MM.1S (cell line): ENCODE measurements around the gene GRAMD1B.

Experiments used
- DNase-seq: peaks from one replicate; pipeline ENCODE4 v3.0.0-alpha.2; 2015
- H2AFZ ChIP-seq: fragments of 300-600 bp; sonication (generic); 2 replicates; pipeline ENCODE4 v1.6.0; 2016; ENCODE audit warnings: antibody characterized with exemption, low read length
- H3F3A ChIP-seq: fragments of 300-600 bp; sonication (generic); 2 replicates; pipeline ENCODE4 v1.6.1; 2016; ENCODE audit warnings: mild to moderate bottlenecking, antibody characterized with exemption, low read length, moderate library complexity, mixed read lengths; ENCODE audit not compliant: insufficient read depth
- H3K27ac ChIP-seq: fragments of 300-600 bp; sonication (generic); 2 replicates; pipeline ENCODE4 v1.5.1; 2016; ENCODE audit warnings: mild to moderate bottlenecking, low read length
- H3K27me3 ChIP-seq: fragments of 300-600 bp; sonication (generic); replicated peaks from 2 replicates; pipeline ENCODE4 v1.6.0; 2016; ENCODE audit warnings: low read length; ENCODE audit not compliant: insufficient read depth
- H3K36me3 ChIP-seq: fragments of 300-600 bp; sonication (generic); replicated peaks from 2 replicates; pipeline ENCODE4 v1.6.1; 2016; ENCODE audit warnings: mild to moderate bottlenecking, low read length, mixed read lengths; ENCODE audit not compliant: insufficient read depth
- H3K4me1 ChIP-seq: fragments of 300-600 bp; sonication (generic); 2 replicates; pipeline ENCODE4 v1.6.1; 2016; ENCODE audit warnings: low read length, mixed read lengths
- H3K4me2 ChIP-seq: fragments of 300-600 bp; sonication (generic); 2 replicates; pipeline ENCODE4 v1.6.0; 2016; ENCODE audit warnings: low read depth, low read length
- H3K4me3 ChIP-seq: fragments of 300-600 bp; sonication (generic); 2 replicates; pipeline ENCODE4 v1.5.1; 2016; ENCODE audit warnings: low read length, mixed read lengths
- H3K79me2 ChIP-seq: fragments of 300-600 bp; sonication (generic); 2 replicates; pipeline ENCODE4 v1.6.1; 2016; ENCODE audit warnings: mixed run types, low read length, mixed read lengths
- H3K9ac ChIP-seq: fragments of 300-600 bp; sonication (generic); 2 replicates; pipeline ENCODE4 v1.6.1; 2016; ENCODE audit warnings: low read length, mixed read lengths
- H3K9me2 ChIP-seq: fragments of 300-600 bp; sonication (generic); replicated peaks from 2 replicates; pipeline ENCODE4 v1.6.1; 2016; ENCODE audit warnings: mild to moderate bottlenecking, low read length, mixed read lengths; ENCODE audit not compliant: insufficient read depth
- H3K9me3 ChIP-seq: fragments of 300-600 bp; sonication (generic); replicated peaks from 2 replicates; pipeline ENCODE4 v1.6.1; 2016; ENCODE audit warnings: mild to moderate bottlenecking, low read length, mixed read lengths; ENCODE audit not compliant: insufficient read depth
- H4K20me1 ChIP-seq: fragments of 300-600 bp; sonication (generic); 2 replicates; pipeline ENCODE4 v1.6.1; 2016; ENCODE audit warnings: mild to moderate bottlenecking, low read length, moderate library complexity, mixed read lengths; ENCODE audit not compliant: insufficient read depth
- EZH2 ChIP-seq: fragments of 300-600 bp; sonication (generic); optimal IDR thresholded peaks from 2 replicates; pipeline ENCODE3; 2017; ENCODE audit warnings: low read depth, mild to moderate bottlenecking, antibody characterized with exemption, low read length, mixed read lengths
- EZH2phosphoT487 ChIP-seq: fragments of 300-600 bp; sonication (generic); IDR thresholded peaks from 2 replicates; pipeline ENCODE4 v1.6.1; 2018; ENCODE audit warnings: antibody characterized with exemption, low read length
- TF ChIP-seq, protein P1 (sequence below): fragments of 300-600 bp; sonication (generic); IDR thresholded peaks from 2 replicates; pipeline ENCODE4 v1.5.1; 2016; ENCODE audit warnings: antibody characterized with exemption, low read length, mixed read lengths

The GRAMD1B gene

DNA sequence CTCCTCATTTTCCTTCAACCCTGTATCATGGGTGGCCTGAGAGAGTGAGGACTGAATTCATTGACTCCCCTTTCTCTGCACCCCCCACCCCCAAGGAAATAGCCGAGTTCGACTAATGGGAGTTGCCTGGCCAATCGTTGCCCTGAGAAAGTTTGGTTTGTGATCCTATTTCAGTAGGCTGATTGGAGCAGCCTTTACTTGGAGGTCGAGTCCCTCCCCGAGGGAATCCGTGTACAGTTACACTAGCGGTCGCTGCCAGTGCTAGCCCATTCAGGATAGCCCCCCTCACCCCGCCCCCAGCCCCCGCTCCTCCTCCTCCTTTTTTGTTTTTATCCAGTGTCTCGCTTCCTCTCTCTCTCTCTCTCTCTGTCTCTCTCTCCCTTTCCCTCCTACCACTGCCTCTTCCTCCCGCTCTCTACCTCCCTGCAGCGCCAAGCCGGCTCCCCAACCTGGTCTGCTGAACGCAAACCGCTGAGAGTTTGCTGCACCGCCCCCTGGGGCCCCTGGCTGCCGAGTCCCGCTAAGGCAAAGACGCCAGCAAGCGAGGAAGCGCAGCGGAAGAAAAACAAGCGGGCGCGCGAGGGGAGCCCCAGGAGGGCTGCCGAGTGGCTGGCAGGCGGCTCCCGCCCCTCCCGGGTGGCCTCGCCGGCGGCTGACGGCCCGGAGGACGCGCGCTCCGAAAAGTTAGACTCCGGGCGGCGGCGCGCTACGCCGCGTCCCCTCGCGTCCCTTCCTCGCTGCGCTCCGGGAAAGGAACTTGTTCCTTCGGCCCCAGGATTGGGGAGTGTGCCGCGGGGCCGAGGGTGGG lies at the start of gene GRAMD1B:
Gene GRAMD1B (plus strand): TSS at position 357 of the 808 bp plus-strand sequence. CDS start 524 bp downstream, outside the sequence.
- H3K79me2 ChIP-seq = no peaks in the 10 kb centered on the region
- no peak within 1 kb of the TSS for H3K9ac ChIP-seq
- peak within 1 kb of the TSS; percentile 94 for H3K4me2 ChIP-seq
- no peaks in the 10 kb centered on the region for H4K20me1 ChIP-seq
- no peaks in the 10 kb centered on the region for H3K9me2 ChIP-seq
- H3K9me3 ChIP-seq = no peaks in the 10 kb centered on the region
- no peaks in the 10 kb centered on the region for H3K4me1 ChIP-seq
- H3K36me3 ChIP-seq = no peaks in the 10 kb centered on the region
- DNase-seq = peak; percentile 73
- peak within 1 kb of the TSS; percentile 61 for H3K4me3 ChIP-seq
- no peaks in the 10 kb centered on the region for H3F3A ChIP-seq
- H3K27ac ChIP-seq = no peak within 1 kb of the TSS
- TF ChIP-seq EZH2phosphoT487 (no peak), EZH2 (no peak)
- TF ChIP-seq, protein P1, sequence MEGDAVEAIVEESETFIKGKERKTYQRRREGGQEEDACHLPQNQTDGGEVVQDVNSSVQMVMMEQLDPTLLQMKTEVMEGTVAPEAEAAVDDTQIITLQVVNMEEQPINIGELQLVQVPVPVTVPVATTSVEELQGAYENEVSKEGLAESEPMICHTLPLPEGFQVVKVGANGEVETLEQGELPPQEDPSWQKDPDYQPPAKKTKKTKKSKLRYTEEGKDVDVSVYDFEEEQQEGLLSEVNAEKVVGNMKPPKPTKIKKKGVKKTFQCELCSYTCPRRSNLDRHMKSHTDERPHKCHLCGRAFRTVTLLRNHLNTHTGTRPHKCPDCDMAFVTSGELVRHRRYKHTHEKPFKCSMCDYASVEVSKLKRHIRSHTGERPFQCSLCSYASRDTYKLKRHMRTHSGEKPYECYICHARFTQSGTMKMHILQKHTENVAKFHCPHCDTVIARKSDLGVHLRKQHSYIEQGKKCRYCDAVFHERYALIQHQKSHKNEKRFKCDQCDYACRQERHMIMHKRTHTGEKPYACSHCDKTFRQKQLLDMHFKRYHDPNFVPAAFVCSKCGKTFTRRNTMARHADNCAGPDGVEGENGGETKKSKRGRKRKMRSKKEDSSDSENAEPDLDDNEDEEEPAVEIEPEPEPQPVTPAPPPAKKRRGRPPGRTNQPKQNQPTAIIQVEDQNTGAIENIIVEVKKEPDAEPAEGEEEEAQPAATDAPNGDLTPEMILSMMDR = no peak
- peak within 1 kb of the TSS; percentile 88 for H2AFZ ChIP-seq
- peaks cover 17% of the 10 kb centered on the region for H3K27me3 ChIP-seq

DNA sequence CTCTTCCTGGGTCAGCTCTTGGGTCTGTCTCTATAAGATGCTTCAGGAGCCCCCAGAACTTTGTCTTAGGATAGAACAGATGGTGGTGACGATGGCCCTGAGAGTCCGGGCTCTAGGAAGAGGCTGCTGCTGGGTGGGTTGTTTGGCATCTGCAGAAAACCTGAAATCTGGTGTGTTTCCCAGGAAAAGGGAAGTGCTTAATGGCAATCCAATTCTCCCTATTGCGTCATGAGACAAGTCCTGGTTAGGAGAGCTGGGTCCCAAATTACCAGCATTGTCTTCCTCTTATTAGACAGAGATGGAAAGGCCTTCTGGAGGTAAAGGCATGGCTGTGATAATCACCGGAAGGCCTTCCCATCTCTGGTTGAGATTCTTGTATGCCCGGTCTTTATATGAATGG lies 48.9 kb upstream of the GRAMD1B start:
- Histone ChIP-seq H3K27ac (no peak overlapping the region), H3K27me3 (no peaks in the 10 kb centered on the region), H3K4me3 (no peak overlapping the region), H3K9ac (no peak overlapping the region), H3K9me3 (no peaks in the 10 kb centered on the region), H3F3A (no peaks in the 10 kb centered on the region), H3K9me2 (no peaks in the 10 kb centered on the region), H2AFZ (no peak overlapping the region), H3K4me1 (peaks cover 14% of the 10 kb centered on the region), H3K79me2 (no peaks in the 10 kb centered on the region), H3K36me3 (no peaks in the 10 kb centered on the region), H3K4me2 (peak overlapping the region; percentile 28; the same call in 1 of the 2 replicates), H4K20me1 (no peaks in the 10 kb centered on the region)
- no peak for TF ChIP-seq EZH2phosphoT487
- no peak for DNase-seq

DNA sequence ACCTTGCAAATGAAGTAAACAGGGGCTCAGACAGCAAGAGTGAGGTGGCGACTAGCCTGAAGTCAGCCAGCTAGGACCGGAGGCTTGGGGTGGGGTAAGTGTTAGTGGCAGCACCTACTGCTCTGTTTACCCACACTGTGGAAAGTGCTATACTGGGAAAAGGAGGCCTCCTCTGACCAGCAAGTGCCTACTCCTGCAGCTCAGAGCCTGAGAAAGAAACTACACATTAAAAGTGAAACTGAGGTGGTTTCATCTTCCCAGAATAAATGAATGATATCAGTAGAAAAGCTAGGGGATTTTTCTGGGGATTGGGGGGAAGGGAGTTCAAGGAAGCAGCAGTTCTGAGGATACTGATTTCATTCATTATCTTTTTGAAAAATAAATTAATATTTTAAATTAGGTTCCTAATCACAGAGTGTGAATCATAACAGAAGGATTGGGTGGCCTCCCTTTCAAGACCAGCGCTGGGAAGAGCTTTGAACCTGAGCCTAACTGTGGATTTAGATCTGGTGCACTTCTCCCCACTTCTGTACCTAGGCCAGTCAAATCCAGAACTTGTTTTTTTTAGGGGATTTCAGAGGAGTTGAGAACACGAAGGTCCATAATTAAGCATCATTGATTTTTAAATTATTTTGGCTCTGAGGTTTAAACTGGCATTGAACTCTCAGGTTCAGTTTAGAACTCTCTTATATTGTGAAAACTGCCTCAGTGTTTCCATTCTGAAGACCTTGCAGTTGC lies 48.1 kb upstream of the GRAMD1B start:
- Histone ChIP-seq H4K20me1 (no peaks in the 10 kb centered on the region), H3K9me3 (no peaks in the 10 kb centered on the region), H3K9ac (no peak overlapping the region), H3K27ac (no peak overlapping the region), H2AFZ (no peak overlapping the region), H3K27me3 (no peaks in the 10 kb centered on the region), H3F3A (no peaks in the 10 kb centered on the region), H3K4me3 (no peak overlapping the region), H3K79me2 (no peaks in the 10 kb centered on the region), H3K4me1 (peaks cover 14% of the 10 kb centered on the region), H3K4me2 (peak overlapping the region; percentile 28), H3K36me3 (no peaks in the 10 kb centered on the region), H3K9me2 (no peaks in the 10 kb centered on the region)
- TF ChIP-seq, protein P1 = no peak
- no peak for TF ChIP-seq EZH2phosphoT487
- no peak for TF ChIP-seq EZH2
- DNase-seq = peak; percentile 61
